GM21619 (cell line): ENCODE measurements around the gene LNP1.
"Not testable (repeated sequence)": the region's sequence is repeated elsewhere in the genome, so short reads cannot be mapped to it uniquely, and the experiment has no call there.

Experiments
- ATAC-seq: cut with Tn5 transposase; IDR thresholded peaks from one replicate; pipeline ENCODE4 v1.9.1; 2021; ENCODE audit not compliant: unreplicated experiment

LNP1 gene

DNA sequence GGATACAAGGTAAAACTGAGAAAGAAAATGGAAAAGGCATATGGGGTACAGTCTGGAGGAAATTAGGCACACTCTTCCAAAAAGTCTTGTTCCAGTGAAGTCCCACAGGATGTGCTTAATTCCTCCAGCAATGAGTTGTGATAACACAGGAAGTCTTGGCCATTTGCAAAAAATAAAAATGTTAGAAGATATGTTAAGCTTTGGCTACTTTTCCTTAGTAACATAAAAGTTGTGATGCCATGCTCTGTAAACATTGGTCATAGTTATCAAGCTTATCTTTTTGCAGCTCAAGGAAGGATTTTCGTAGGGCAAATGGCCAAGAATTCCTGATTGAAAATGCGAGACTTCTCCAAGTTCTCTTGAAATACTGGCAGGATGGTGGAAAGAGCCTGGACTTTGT, 26.4 kb downstream of the LNP1 start:
- ATAC-seq: no peak

GRCh38 chr3:100429187-100429716, 27.9 kb downstream of the LNP1 start:
- no peak for ATAC-seq

DNA sequence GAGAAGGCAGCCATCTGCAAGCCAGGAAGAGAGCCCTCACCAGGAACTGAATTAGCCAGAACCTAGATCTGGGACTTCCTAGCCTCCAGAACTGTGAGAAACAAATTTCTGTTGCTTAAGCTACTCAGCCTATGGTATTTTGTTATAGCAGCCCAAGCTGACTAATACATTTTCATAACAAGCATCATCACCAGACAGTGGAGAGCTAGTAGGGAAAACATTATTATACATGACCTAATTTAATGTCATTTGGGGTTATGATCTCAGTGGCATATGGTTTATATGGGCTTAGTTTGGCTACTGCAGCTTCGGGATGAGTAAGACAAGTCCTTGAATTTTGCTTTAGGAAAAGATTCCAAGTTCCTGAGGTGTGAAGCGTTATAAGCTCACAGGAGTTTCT, 35.6 kb downstream of the LNP1 start:
- no peak for ATAC-seq

GRCh38 chr3:100437721-100438622, 36.6 kb downstream of the LNP1 start:
- no peak for ATAC-seq

DNA sequence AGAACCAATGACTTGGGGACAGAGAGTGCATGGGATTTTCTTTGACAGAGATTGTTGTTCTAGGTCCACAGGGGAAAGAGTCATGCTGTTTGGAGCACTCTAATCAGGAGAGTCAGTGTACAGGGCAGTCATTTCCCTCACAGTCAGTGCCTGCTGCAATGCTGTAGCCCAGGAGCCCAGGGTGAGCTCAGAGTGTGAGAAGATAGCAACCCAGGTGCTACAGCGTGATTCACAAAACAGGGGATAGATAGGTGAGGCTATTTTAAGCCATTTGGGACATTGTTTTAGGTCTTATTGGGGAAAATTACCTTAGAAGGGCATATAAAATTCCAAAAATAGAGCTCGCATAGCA, 37.3 kb downstream of the LNP1 start:
- no peak for ATAC-seq

DNA sequence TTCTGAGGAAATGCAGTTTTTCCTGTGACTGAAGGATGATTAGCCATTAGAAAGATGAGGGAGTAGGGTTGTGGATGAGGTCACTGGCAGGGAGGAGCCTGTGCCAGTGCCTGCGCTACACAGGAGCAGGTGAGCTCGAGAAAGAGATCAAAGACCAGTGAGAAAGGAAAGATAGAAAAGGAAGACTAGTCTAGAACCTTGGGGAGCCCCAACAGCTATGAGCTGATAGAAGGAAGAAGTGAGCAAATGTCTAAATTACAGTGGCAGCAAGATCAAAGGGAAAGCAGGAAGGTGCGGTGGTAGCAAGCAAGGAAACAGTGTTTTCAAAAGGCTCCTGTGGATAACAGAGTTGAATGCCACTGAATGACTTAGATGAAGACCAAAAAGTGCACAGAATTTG, 39.6 kb downstream of the LNP1 start:
- no peak for ATAC-seq

GRCh38 chr3:100443690-100444089, 42.4 kb downstream of the LNP1 start:
- no peak for ATAC-seq

DNA sequence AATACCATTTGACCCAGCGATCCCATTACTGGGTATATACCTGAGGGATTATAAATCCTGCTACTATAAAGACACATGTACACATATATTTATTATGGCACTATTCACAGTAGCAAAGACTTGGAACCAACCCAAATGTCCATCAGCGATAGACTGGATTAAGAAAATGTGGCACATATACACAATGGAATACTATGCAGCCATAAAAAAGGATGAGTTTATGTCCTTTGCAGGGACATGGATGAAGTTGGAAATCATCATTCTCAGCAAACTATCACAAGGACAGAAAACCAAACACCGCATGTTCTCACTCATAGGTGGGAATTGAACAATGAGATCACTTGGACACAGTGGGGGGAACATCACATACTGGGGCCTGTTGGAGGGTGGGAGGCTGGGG, 45.7 kb downstream of the LNP1 start:
- ATAC-seq: not testable (repeated sequence)

DNA sequence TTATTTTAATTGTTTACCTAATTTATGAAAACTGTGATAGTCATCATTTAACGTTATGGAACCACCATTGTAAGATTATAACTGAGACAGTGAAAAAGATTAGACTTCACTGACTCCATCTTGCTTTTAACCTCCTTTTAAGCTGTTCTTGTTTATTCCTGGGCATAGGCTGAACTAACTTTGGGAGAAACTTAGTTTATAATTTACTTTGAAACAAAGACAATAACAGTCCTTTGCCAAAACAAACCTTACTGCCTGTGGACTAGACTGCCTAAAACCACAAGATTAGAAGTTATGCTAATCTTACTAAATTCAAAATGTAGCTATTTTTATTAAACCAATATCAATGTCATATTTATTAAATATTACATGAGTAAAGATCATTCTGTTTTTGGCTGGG, 46.7 kb downstream of the LNP1 start:
- ATAC-seq: no peak

DNA sequence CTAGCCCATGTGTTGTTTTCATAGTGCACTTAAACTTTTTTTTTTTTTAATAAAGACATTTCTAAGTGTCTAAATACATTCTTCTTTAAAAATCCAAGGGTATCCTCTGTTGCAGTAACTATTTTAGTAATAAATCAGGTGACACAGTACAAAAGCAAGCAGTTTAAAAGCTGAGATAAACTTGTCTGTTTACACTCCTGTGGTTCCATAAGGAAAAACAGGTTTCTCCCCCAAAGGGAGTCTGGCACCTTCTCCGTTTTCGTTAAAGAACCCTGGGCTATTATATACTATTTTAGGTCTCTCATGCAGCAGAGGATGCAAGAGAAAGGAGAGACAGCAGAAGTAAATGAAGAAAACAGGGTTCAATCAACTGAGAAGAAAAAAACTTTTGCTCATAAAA, 47.9 kb downstream of the LNP1 start:
- no peak for ATAC-seq

DNA sequence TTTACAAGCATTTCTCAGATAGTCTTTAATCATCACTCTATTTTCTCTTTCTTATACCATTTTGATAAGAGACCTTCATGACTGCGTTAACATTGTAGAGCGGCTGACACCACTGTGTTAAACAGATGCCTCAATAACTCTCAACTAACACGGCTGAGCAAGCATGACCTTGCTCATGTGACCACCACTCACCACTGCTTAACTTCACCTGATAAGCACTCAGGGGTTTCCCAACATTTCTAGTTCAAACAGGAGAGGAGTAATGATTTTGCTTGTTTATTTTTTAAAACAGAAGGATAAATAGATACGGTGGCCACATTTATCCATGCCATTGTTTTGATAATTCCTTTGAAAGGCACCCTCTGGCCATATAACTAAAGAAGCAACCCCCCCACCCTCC, 53.3 kb downstream of the LNP1 start:
- no peak for ATAC-seq

DNA sequence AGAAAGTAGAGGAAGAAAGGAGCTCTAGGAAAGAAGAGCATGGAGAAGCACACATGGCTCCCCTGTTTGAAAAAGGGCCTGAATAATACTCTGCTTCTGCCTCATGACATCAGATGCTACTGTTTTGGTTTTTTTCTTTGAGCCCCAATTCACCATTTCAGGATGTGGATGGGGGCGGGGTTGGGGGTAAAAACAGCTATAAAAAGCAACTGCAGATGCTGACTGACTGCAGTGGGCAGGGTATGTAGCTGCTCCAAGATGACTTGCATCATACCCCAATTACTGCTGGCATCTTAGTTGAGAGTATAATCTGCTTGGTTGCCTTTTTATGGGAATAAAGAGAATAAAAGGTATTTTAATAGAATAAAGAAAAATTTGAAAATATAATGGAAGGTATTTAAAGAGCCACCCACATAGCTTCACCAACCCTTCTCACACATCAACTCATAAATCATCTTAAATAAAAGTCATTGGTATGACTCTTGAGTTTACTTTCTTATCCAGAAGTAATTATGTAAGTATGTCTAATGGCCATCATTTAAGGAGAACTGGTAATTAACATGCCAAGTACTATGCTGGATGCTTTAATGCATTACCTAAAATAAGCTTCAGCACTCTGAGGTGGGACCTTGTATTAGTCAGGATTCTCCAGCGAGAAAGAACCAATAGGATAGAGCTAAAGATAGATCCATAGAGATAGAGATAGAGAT, 54.7 kb downstream of the LNP1 start:
- ATAC-seq: no peak

GRCh38 chr3:100456745-100457144, 55.4 kb downstream of the LNP1 start:
- ATAC-seq: no peak

DNA sequence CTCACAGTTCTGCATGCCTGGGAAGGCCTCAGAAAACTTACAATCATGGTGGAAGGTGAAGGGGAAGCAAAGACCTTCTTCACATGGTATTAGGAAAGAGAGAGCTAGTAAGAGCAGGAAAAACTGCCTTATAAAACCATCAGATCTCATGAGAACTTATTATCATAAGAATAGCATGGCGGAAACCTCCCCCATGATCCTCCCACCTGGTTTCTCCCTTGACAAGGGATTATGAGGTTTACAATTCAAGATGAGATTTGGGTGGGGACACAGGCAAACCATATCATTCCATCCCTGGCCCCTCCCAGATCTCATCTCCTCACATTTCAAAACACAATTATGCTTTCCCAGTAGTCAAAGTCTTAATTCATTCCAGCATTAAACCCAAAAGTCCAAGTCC, 56.5 kb downstream of the LNP1 start:
- ATAC-seq: no peak

GRCh38 chr3:100458814-100459213, 57.5 kb downstream of the LNP1 start:
- no peak for ATAC-seq

- peak; percentile 87 for ATAC-seq
Observed at GRCh38 chr3:100463002-100463401, 61.7 kb downstream of the LNP1 start.

DNA sequence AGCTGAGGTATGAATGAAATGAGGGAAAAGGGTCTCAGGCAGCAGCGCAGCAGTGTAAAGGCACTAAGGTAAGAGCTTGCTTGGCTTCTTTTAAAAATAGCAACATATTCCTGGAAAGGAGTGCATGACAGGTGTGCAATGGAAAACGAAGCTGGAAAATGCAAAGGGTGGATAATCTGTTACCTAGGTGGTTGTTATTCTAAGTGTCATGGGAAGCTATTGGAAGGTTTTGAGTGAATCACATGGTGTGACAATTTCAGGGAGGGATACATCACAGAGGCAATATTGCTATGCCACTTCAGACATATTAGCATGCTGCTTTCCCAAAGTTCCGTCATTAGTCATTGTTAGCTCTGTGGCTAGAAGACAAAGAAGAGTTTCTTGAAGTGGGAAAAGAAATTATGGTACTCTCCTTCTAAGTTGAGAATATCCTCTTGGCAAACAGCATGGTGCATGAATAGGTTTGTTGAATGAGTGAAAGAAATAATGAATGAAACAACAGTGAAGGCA, 62.4 kb downstream of the LNP1 start:
- ATAC-seq: no peak

GRCh38 chr3:100465892-100466777, 64.8 kb downstream of the LNP1 start:
- ATAC-seq: peak; percentile 44

DNA sequence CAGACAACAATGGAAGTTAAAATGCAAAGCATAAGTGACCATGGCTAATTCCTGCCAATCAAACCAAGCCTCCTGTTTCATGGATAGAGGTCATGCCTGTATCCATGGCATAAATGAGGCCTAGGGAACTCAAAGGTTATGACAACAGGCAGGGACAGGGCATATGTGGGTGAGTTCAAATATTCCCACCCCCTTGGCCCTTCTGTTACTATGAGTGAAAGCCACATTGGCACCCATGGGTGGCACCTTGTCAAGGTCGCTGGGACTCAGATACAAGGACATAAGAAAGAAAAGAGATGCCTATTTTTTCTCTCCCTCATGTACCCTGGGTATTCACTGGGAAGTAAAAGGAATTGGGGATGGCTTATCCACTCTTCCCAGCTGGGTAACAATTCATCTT, 65.8 kb downstream of the LNP1 start:
- no peak for ATAC-seq

DNA sequence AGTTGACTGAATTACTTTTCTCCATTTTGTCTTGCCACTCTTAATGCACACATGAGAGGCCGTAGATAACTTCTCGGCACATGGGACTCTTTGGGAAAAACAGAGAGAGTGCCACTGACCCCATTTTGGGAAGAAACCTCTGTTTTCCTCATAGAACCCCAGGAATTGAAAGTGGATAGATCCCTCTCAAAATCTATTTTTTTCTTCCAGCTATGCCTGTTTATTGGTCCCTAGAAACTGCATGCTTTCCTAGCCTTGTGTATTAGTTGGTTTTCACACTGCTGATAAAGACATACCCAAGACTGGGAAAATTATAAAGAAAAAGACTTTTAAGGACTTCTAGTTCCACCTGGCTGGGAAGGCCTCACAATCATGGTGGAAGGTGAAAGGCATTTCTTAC, 67.3 kb downstream of the LNP1 start:
- no peak for ATAC-seq

DNA sequence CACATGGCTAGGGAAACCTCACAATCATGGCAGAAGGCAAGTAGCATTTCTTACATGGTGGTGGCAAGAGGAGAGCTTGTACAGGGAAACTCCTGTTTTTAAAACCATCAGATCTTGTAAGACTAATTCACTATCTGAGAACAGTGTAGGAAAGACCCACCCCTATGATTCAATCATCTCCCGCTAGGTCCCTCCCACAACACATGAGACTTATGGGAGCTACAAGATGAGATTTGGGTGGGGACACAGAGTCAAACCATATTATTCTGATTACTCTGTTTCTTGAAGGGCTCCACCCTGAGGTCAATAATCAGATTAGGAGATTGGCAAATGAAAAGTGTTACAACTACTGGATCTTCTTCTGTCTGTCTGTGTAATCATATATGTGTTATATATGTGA, 69.6 kb downstream of the LNP1 start:
- no peak for ATAC-seq
